Activated CD8-positive, alpha-beta memory T cell treated with anti-CD3 and anti-CD28 coated beads, Interleukin-2, amount 50 U/mL, for 48 hours (primary cell): ENCODE results near the gene XXYLT1.
"Not testable (repeated sequence)": the region's sequence is repeated elsewhere in the genome, so short reads cannot be mapped to it uniquely, and the experiment has no call there.

Experiments
- DNase-seq: peaks from one replicate; pipeline ENCODE4 v3.0.0-alpha.2; 2020

XXYLT1 gene

DNA sequence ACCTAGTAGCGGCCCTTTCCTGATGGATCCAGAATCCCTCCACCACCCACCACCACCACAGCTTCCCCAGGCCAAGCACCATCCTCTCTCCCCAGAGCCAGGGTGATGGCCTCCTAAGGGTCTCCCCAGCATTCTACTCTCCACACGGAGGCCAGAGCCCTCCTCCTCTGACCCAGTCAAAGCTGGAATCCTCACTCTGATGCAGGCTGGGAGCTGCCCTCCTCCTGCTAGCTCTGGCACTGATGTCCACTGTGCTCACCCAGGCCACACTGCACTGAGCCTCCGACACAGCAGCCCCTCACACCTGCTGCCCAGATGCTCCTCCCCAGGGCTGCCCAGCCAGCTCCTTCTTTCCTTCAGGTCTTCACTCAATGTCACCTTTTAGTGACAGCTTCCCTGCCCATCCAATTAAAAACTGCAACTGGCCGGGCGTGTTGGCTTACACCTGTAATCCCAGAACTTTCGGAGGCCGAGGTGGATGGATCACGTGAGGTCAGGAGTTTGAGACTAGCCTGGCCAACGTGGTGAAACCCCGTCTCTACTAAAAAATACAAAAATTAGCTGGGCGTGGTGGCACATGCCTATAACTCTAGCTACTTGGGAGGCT lies 21.0 kb downstream of the XXYLT1 start:
- no peak for DNase-seq

DNA sequence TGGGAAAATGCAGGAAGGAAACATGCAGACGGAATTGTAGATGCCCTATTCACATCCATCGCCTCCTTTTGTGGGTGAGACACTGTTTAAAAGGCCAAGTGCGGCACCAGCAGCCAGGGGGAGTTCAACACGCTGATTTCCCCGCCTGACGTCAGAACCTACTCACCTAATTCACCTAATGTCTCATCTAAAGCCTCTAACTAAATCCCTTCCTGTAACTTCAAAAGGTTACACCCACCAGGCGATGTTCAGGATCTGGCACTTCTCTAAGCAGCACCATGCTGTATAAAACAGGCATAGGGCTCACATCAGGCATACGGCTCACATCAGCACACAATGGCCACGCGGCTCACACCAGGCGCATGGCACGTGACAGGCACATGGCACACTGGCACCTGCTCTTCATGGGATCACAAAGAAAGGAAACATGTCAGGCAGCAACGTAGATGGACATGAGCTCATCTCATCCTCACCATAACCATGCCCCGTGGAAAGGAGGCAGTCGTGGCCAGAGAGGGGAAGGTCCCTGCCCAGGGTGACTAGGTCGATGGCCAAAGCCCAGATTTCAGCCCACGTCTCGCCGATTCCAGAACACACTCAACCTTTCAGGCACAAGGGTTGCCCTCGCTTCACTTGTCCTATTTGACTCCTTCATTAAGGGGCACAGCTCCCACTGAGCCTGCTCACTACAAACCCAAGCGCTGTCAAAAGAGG lies 21.7 kb downstream of the XXYLT1 start:
- DNase-seq, result peak; percentile 40

DNA sequence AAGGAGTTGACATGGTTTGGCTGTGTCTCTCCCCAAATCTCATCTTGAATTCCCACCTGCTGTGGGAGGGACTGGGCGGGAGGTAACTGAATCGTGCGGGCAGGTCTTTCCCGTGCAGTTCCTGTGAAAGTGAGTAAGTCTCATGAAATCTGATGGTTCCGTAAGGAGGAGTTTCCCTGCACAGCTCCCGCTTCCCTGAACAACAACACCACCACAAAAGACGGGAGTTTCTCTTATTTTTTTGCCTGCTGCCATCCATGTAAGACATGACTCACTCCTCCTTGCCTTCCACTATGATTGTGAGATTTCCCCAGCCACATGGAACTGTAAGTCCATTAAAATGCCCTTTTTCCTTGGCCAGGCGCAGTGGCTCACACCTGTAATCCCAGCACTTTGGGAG lies 22.7 kb downstream of the XXYLT1 start:
- no peak for DNase-seq

DNA sequence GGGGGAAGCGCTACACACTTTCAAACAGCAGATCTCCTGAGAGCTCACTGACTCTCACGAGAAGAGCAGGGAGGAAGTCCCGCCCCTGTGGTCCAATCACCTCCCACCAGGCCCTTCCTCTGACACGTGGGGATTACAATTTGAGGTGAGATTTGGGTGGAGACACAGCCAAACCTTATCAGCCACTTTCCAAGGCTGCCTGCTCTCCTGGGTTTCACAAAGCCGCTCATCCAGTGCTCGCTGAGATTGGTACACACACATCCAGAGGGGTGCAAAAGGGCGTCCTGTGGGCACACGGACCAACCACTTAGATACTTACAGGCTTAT lies 23.1 kb downstream of the XXYLT1 start:
- DNase-seq, result peak; percentile 43

DNA sequence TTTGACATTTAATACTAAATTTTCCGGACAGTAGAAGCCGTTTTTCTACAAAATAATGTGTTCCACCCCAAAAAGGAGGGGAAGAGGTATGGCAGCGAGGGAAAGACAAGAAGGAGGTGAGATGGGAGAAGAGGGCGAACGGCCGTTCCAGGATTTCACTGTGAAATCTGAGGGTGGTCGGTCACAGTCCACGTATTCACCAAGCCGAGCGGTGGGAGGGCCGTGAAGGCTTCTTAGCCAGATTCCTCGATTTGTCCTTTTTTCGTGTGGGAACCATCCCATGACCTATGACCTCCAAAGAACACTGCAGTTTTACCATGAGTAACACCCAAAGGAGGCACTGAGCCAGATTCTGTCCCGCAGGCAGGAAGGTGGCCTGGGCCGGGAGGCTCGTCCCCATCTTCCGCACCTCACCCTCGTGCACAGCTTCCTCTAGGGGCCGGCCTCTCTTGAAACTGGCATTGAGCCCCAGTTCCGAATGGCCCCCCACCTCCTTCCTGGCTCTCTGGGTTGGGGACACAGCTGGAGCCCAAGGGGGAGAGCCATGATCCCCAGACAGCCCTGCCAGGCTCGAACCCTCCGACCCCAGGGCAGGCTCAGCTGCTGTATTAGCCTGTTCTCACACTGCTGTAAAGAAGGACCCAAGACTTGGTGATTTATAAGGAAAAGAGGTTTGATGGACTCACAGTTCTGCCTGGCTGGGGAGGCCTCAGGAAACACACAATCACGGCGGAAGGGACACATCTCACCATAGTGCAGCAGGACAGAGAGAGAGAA lies 23.7 kb downstream of the XXYLT1 start:
- DNase-seq, result no peak

DNA sequence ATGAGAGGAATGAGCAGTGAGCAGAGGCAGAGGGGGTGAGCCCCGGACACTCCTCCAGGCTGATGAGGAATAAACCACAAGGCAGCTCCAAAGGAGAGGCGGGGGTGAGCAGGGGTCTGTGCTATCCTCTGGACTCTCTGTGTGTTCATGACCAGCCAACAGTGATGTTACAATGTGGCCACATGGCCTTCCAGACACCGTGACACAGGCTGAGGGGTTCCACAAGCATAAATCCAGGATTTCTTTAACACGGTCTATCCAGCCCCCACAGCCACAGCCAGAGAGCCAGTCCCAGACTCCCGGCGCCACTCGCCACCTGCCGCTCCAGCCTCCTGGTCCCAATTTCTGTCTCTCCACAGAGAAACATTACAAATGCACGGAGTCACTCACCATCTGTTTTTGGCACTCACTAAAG lies 24.4 kb downstream of the XXYLT1 start:
- no peak for DNase-seq

DNA sequence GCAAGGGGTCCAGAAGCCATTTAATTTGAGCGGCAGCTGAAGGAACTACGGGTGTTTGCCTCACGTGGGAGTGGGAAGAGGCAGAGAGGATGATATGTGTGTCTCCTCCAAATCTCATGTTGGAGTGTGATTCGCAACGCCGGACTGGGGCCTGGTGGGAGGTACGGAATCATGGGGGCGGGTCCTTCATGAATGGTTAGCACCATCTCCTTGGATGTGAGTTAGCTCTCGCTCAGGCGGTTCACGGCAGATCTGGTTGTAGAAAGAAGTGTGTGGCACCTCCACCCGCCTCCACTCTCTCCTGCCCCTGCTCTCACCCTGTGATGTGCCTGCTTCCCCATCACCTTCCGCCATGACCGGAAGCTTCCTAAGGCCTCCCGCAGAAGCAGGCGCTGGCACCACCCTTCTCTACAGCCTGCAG lies 25.4 kb downstream of the XXYLT1 start:
- peak; percentile 44 for DNase-seq

DNA sequence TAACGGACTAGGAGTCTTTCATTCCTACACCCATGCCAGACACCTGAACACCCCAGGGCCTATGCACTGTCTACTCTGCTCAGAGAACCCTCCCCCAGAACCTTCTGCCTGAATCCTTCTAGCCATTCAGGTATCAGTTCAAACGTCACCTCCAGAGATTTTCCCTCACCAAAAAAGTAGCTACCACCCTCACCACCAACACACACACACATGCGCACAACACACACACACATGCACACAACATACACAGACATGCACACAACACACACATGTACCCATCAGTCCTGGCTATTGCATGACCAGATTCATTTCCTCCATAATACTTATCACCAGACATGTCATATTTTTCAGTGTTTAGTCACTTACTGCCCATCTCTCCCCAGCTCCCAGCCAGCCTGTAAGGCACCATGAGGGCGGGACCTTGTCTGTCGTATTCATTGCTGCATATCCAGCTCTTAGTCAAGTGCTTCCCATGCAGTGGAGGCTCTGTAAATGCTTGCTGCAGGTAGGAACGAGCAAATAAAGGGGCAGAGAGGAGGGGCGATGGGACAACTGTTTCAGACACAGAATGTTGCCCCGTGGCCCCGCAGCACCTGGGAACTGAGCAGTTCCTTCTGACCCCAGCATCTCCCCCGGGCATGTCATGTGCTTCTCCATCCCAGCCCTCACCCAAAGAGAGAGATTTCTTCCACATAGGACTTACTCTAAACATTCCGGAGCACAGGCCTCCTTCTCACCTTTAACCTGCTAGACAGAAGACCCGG lies 29.2 kb downstream of the XXYLT1 start:
- DNase-seq, result peak; percentile 40

DNA sequence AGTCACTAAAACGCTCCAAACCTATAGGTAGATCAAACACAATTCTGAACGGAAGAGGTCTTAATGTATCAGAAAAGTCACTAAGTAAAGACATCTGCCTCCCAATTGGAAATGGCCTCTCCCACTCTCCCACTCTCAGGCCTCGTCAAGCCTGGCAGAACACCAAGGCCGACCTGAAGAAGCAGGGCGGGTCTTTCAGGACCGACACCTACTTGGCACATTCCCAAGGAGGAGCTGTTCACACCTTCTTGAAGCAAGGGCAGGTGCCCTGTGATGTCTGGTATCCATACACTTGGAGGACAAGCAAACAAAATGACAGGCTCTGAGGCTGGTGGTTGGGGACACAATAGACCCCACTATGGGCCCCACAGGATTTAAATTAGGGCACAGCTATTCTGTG lies 30.0 kb downstream of the XXYLT1 start:
- peak; percentile 38 for DNase-seq

DNA sequence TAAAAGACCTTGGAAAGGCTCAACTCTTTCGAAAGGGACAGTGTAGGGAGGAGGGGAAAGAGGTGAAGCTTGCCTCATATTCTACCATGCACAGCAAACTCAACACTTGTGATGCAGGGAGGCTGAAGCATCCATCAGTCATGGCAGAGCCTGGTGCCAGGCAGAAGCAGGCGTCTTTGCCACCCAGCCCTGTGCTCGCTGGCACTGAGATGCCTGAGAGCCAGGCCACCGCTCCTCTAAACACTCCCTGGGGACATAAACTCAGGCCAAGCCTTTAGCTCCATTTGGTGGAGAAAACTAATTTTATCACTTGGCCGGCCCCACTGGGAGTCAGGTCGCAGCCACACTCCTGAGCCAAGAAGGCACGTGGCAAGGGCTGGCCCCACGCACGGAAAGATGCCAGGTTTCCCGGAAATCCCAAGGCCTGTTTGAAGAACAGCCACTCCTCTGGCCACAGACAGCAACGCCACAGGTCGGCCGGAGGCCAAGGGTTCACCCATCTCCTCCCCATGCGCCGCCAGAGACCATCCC lies 30.7 kb downstream of the XXYLT1 start:
- peak; percentile 37 for DNase-seq

DNA sequence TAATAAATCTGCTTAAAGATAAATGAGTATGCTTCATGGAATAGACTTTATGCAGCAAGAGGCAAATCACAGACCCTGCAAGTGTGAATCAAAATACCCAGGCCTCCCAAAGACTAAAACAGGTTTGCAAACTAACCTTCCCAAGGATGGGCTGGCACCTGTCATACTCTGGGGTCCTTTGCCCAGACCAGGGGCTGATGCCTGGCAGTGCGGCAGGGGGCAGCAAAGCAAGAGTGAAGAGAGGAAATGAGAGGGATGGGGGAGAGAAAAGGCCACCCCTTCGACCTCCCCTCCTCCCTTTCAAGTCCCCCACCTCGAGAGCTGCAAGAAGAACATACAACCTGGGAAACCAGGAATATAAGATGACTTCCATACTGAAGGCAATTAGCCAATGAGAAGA lies 31.8 kb downstream of the XXYLT1 start:
- no peak for DNase-seq

DNA sequence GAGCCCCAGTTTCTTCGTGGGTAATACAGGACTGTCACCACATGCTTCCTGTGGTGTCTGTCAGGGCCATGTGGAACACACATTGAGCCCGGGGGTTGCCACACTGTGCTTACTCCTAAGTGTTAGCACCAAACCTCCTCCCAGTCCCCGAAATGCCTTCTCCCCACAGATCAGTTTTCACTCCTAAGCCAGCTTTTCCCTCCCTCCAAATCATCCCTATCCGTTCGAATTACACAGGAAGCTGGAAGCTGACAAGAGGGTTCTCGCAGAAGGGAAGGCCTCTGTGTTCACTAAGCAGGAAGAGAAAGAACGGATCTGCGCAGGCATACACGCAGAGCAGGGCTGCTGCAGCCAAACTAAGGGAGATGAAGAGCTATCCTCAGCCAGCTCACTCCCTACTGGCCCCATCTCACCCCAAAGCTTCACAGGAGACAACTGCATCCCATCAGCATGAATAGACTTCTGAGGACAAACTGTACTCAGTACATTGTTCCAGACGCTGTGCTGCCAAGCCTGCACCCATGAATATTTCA lies 32.3 kb downstream of the XXYLT1 start:
- DNase-seq, result no peak

DNA sequence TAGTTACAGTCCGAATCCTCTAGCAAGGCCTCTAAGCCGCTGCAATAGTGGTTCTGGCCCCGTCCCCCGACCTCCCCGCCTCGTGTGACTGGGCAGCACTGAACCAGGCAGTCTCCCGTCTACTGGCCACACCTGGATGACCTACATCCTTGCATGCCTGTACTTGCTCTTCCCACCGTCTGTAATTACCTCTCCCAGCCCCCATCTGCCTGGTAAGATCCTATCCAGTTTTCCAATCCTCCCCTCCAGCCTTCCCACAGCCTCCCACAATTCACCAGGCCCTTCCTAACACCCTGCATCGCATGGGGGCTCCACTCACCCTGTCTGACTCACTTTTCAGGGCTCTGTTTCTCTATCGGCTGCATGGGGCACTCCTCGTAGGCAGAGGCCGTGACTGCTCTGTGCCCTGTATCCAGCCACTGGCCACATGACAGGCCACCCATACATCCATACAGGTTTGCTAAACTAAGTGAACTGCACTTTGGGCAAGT lies 32.8 kb downstream of the XXYLT1 start:
- DNase-seq, result no peak

DNA sequence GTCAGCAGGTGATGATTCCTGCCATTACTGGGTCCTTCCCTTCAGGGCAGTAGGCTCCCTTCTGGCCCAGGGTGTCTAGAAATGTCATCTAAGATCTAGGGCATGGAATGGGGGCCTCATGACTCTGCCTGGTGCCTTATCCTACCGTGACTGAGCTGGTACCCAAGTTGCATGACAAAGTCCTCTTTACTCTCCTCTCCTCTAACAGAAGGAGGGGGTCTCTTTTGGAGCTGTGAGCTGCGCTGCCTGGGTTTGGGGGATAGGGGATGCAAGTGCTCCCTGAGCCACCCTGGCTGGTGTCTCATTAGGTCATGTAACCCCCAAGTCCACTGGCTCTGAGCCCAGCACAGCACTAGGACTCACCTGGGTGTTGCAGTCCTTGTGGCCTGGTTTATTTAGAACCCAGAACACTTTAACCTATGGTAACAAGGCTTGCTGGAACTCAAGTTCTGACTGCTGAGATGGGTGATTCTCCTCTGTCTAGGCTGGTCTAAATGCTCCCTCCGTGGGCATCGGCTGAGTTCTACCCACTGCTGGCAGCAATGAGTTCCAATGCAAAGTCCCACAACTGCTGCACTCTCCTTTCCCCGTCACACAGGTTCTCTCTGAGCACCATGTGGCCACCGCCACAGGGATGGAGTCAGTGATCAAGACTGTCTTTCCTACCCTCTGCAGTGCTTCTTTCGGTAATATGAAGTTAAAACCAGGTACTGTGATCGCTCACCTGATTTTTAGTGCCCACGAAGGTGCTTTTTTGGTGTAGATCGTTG lies 34.0 kb downstream of the XXYLT1 start:
- no peak for DNase-seq

DNA sequence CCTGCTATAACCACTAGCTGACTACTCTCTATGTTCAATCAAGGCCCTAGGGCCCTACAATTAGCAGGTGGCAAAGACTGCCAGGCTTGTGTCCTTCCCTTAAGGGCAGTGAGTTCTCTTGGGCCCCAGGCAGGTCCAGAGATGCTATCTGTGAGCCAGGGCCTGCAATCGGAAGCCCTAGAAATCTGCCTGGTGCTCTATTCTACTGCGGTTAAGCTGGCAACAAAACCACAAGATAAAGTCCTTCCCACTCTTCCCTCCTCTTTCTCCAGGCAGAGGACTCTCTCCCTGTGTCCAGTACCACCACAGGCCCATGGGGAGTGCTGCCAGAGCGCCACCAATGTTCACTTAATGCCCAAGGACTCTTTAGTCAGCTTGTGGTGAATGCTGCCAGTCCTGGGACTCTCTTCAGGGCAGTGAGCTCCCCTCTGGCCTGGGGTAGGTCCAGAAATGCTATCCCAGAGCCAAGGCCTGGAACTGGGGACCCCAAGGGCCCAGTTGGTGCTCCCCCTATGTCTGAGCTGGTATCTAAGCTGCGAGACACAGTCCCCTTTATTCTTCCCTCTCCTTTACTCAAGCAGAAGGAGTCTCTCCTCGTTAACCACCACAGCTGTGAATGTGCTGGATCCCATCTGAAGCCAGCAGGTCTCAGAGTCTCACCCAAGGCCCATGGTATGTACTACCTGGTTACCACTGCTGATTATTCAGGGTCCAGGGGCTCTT lies 34.7 kb downstream of the XXYLT1 start:
- DNase-seq, result peak; percentile 8

DNA sequence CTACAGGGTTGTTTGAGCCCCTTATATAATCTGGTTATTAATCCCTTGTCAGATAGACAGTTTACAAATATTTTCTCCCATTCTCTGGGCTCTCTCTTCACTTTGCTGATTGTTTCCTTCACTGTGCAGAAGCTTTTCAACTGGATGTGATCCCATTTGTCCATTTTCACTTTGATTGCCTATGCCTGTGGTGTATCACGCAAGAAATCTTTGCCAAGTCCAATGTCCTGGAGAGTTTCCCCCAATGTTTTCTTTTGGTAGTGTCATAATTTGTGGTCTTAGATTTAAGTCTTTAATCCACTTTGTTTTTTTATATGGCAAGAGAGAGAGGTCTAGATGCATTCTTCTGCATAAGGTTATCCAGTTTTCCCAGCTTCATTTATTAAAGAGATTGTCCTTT lies 40.7 kb downstream of the XXYLT1 start:
- DNase-seq, result no peak

DNA sequence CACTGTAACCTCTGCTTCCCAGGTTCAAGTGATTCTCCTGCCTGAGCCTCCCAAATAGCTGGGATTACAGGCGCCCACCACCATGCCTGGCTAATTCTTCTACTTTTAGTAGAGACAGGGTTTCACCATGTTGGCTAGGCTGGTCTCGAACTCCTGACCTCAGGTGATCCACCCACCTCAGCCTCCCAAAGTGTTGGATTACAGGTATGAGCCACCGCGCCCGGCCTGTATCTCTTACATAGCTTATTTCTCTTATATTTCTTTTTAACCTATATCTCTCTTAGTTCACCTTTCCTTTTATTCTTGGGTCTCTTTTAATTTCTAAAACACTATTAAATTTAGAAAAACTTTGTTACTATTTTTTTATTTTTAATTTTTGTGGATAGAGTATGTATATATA lies 42.1 kb downstream of the XXYLT1 start:
- not testable (repeated sequence) for DNase-seq

DNA sequence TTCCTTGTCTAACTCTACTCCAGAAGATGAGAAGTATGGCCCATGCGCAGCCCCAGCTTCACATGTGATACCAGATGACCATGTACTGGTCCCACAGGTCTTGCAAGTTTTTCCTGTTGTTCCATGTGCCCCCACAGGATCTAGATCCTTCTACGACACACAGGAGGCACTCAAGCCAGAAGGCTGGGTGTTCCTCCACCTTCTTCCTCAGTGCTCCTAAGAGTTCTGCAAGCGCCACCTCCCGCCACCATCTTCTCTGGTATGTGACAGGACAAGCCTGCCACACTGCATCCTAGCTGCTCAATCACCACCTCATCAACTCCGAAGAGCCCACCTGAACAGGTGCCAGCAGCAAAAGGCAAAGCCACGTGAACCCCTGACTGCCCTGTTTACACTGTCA lies 43.1 kb downstream of the XXYLT1 start:
- peak; percentile 47 for DNase-seq

DNA sequence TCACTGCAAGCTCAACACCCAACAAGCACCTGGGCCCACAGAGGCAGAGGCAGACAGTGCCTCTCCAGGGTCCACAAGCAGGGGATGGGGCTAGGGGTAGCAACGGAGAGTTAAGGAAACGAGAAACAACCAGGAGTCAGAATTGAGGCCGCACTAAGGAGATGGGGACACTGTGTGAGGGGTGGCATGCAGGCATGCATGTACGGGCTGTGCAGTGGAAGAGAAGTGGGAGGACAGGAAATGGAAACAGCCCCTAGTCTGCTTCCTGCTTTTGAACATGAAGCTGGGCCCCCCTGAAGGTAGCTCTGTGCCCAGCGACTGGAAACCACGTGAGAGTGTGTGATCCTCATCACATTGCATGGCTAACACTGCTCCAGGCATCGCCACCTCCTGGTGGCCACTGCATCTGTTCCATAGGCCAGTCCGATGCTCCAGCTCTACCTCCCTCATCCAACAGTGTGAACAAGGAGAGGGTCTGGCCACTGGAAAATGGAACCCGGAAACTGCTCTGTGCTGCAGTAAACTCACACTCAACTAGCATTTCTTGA lies 44.0 kb downstream of the XXYLT1 start:
- peak; percentile 52 for DNase-seq

DNA sequence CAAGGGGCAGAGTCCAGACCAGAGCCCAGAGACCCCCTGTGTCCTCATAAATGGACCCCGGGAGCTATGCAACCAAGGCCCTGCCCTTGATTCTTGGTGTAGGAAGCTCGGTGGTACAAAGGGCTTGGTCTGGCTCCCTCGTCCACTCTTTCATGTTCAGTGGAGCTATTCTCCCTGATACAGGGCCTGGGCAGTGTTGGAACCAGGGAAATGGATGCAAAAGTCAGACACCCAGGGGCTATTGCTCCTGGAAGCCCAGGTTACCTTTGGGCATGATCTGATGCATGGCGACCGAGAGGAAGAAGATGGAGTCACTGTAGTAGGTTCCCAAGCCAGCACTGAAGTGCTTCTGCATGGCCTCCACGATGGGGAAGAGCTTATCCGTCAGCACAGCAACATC lies 44.5 kb downstream of the XXYLT1 start:
- peak; percentile 22 for DNase-seq
